Suprapubic skin (tissue), 4 donors: ENCODE measurements around the gene KPNA2. TPM values are rescaled to one million over a fixed set of nuclear protein-coding genes. Genes with fewer than 3 reads are reported as not detected.
"Not testable (repeated sequence)": the region's sequence is repeated elsewhere in the genome, so short reads cannot be mapped to it uniquely, and the experiment has no call there.

Source experiments
- DNase-seq, 2 donors: peaks; one replicate each; pipeline ENCODE4 v3.0.0-alpha.2; 2019; ENCODE audit warnings: low spot score in 2 of 2
- H3K27ac ChIP-seq: fragments of 200-600 bp; sonication (generic); one replicate; pipeline ENCODE4 v1.5.1; 2019
- H3K27me3 ChIP-seq: fragments of 200-600 bp; sonication (generic); one replicate; pipeline ENCODE4 v1.5.1; 2019
- H3K36me3 ChIP-seq: fragments of 200-600 bp; sonication (generic); one replicate; pipeline ENCODE4 v1.5.1; 2019
- H3K4me1 ChIP-seq: fragments of 200-600 bp; sonication (generic); one replicate; pipeline ENCODE4 v1.5.1; 2019
- H3K4me3 ChIP-seq: fragments of 200-600 bp; sonication (generic); one replicate; pipeline ENCODE4 v1.5.1; 2019; ENCODE audit warnings: mild to moderate bottlenecking
- H3K9me3 ChIP-seq: fragments of 200-600 bp; sonication (generic); one replicate; pipeline ENCODE4 v1.5.1; 2019
- EP300 ChIP-seq: sonication (generic); formaldehyde crosslinking; IDR thresholded peaks from one replicate; pipeline ENCODE4 v1.6.1; 2017; ENCODE audit warnings: antibody characterized with exemption
- POLR2A ChIP-seq, 2 donors: fragments of 450-650 bp; IDR thresholded peaks; one replicate each; pipeline ENCODE4 v1.6.1; 2017; ENCODE audit warnings: antibody characterized with exemption in 2 of 2, mild to moderate bottlenecking in 2 of 2, moderate library complexity in 2 of 2
- POLR2AphosphoS5 ChIP-seq, 3 donors: sonication (generic); formaldehyde crosslinking; IDR thresholded peaks; one replicate each; pipeline ENCODE4 v1.6.1; 2017; ENCODE audit warnings: antibody characterized with exemption in 3 of 3
- WGBS: methylation state at CpG from one replicate; pipeline ENCODE4 v1.1.5; 2018; 5-methylcytosine and 5-hydroxymethylcytosine counted together
- total RNA-seq, 4 donors: library from RNA; depleted of rRNA; stranded (reverse); fragments of >200 nt; gene quantifications; one replicate each; pipeline ENCODE4 v1.1.0, GENCODE V29; 2016
- TF ChIP-seq, protein P1 (sequence below), 2 donors: fragments of 200-600 bp in 1 of 2; fragments of 450-650 bp in 1 of 2; sonication (generic) in 1 of 2; IDR thresholded peaks; one replicate each; pipeline ENCODE4 v1.5.1; 2016 to 2019; ENCODE audit warnings: antibody characterized with exemption in 2 of 2, mild to moderate bottlenecking in 1 of 2, moderate library complexity in 1 of 2

Gene KPNA2
- total RNA-seq, 4 donors from 2014 or later = 6.4 to 38.8 (median 26.9) TPM

GRCh38 chr17:68011199-68011665 is 24.3 kb upstream of the KPNA2 start:
- Histone ChIP-seq H3K9me3 (no peaks in the 10 kb centered on the region), H3K27ac (no peak overlapping the region), H3K36me3 (no peaks in the 10 kb centered on the region), H3K4me1 (no peaks in the 10 kb centered on the region), H3K27me3 (no peaks in the 10 kb centered on the region), H3K4me3 (no peak overlapping the region)
- TF ChIP-seq POLR2AphosphoS5 (IDR thresholded peaks at IDR 0.05) = no peak
- no peak for TF ChIP-seq POLR2A (IDR thresholded peaks at IDR 0.05)
- TF ChIP-seq EP300 = no peak
- TF ChIP-seq, protein P1, sequence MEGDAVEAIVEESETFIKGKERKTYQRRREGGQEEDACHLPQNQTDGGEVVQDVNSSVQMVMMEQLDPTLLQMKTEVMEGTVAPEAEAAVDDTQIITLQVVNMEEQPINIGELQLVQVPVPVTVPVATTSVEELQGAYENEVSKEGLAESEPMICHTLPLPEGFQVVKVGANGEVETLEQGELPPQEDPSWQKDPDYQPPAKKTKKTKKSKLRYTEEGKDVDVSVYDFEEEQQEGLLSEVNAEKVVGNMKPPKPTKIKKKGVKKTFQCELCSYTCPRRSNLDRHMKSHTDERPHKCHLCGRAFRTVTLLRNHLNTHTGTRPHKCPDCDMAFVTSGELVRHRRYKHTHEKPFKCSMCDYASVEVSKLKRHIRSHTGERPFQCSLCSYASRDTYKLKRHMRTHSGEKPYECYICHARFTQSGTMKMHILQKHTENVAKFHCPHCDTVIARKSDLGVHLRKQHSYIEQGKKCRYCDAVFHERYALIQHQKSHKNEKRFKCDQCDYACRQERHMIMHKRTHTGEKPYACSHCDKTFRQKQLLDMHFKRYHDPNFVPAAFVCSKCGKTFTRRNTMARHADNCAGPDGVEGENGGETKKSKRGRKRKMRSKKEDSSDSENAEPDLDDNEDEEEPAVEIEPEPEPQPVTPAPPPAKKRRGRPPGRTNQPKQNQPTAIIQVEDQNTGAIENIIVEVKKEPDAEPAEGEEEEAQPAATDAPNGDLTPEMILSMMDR (IDR thresholded peaks at IDR 0.05) = peak; percentile 43 to 67
- WGBS = 44% methylated on average over 20 of the region's 20 CpGs
- DNase-seq = no peak

DNA sequence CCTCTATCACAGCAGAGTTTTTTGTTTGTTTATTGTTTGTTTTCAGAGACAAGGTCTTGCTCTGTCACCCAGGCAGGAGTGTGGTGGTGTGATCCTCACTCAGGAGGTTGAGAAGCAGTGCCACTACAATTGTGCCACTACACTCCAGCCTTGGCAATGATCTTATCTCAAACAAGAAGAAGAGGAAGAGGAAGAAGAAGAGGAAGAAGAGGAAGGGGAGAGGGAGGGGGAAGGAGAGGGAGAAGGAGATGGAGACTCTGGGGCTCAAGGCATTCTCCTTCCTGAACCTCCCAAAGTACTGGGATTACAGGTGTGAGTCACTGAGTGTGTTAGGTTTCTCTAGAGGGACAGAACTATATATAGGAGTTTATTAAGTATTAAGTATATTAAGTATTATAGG is 22.1 kb upstream of the KPNA2 start:
- H3K4me1 ChIP-seq = no peaks in the 10 kb centered on the region
- no peak overlapping the region for H3K4me3 ChIP-seq
- no peak for DNase-seq
- no peak for TF ChIP-seq POLR2A (IDR thresholded peaks at IDR 0.05)
- TF ChIP-seq, protein P1 (IDR thresholded peaks at IDR 0.05) = no peak
- TF ChIP-seq POLR2AphosphoS5 (IDR thresholded peaks at IDR 0.05) = no peak
- no peak for TF ChIP-seq EP300
- H3K36me3 ChIP-seq = no peaks in the 10 kb centered on the region
- no peak overlapping the region for H3K27ac ChIP-seq
- H3K27me3 ChIP-seq = no peaks in the 10 kb centered on the region
- H3K9me3 ChIP-seq = no peaks in the 10 kb centered on the region

- no peak overlapping the region for H3K4me3 ChIP-seq
- DNase-seq = no peak
- no peak overlapping the region for H3K27ac ChIP-seq
- no peaks in the 10 kb centered on the region for H3K27me3 ChIP-seq
- TF ChIP-seq EP300 = no peak
- TF ChIP-seq, protein P1 (IDR thresholded peaks at IDR 0.05) = no peak
- no peak for TF ChIP-seq POLR2AphosphoS5 (IDR thresholded peaks at IDR 0.05)
- no peak for TF ChIP-seq POLR2A (IDR thresholded peaks at IDR 0.05)
- no peaks in the 10 kb centered on the region for H3K36me3 ChIP-seq
- no peaks in the 10 kb centered on the region for H3K9me3 ChIP-seq
- peaks cover 1% of the 10 kb centered on the region for H3K4me1 ChIP-seq
- 80% methylated on average over 11 of the region's 11 CpGs for WGBS
Measured at GRCh38 chr17:68015081-68015723, 20.3 kb upstream of the KPNA2 start.

- H3K9me3 ChIP-seq = no peaks in the 10 kb centered on the region
Measured at GRCh38 chr17:68016838-68017237, 18.7 kb upstream of the KPNA2 start.

GRCh38 chr17:68018493-68018892 is 17.0 kb upstream of the KPNA2 start:
- H3K9me3 ChIP-seq, H3K27ac ChIP-seq, H3K27me3 ChIP-seq, H3K4me1 ChIP-seq, H3K36me3 ChIP-seq, H3K4me3 ChIP-seq, DNase-seq: not testable (repeated sequence)
- WGBS = 97% methylated on average over 21 of the region's 21 CpGs

More at GRCh38 chr17:68016838-68017237, 18.7 kb upstream of the KPNA2 start:
- 100% methylated on average over 2 of the region's 2 CpGs for WGBS
- DNase-seq = no peak
- Histone ChIP-seq H3K4me1 (peaks cover 8% of the 10 kb centered on the region), H3K36me3 (no peaks in the 10 kb centered on the region), H3K27ac (no peak overlapping the region), H3K27me3 (no peaks in the 10 kb centered on the region), H3K4me3 (no peak overlapping the region)
- TF ChIP-seq POLR2A (IDR thresholded peaks at IDR 0.05) (no peak), POLR2AphosphoS5 (IDR thresholded peaks at IDR 0.05) (no peak), EP300 (no peak)
- TF ChIP-seq, protein P1 (IDR thresholded peaks at IDR 0.05) = no peak

DNA sequence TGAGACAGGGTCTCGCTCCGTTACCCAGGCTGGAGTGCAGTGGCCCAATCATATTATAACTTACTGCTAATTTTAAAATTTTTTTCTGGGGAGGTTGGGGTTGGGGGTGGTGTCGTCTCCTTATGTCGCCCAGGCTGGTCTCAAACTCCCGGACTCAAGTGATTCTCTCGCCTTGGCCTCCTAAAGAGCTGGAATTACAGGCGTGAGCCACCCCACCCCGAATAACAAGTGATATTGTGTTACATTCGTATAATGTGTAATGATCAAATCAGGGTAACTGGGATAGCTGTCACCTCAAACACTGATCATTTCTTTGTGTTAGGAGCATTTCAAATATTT is 16.2 kb upstream of the KPNA2 start:
- peaks cover 8% of the 10 kb centered on the region for H3K4me1 ChIP-seq
- TF ChIP-seq POLR2A (IDR thresholded peaks at IDR 0.05) (no peak), EP300 (no peak), POLR2AphosphoS5 (IDR thresholded peaks at IDR 0.05) (no peak)
- TF ChIP-seq, protein P1 (IDR thresholded peaks at IDR 0.05) = no peak
- H3K36me3 ChIP-seq = no peaks in the 10 kb centered on the region
- WGBS = 69% methylated on average over 9 of the region's 9 CpGs
- DNase-seq = no peak
- no peaks in the 10 kb centered on the region for H3K9me3 ChIP-seq
- H3K27me3 ChIP-seq = no peaks in the 10 kb centered on the region
- H3K4me3 ChIP-seq = peak overlapping the region; percentile 74
- H3K27ac ChIP-seq = no peak overlapping the region
